ENCODE measurements around the gene RIOK2.

The RIOK2 gene

DNA sequence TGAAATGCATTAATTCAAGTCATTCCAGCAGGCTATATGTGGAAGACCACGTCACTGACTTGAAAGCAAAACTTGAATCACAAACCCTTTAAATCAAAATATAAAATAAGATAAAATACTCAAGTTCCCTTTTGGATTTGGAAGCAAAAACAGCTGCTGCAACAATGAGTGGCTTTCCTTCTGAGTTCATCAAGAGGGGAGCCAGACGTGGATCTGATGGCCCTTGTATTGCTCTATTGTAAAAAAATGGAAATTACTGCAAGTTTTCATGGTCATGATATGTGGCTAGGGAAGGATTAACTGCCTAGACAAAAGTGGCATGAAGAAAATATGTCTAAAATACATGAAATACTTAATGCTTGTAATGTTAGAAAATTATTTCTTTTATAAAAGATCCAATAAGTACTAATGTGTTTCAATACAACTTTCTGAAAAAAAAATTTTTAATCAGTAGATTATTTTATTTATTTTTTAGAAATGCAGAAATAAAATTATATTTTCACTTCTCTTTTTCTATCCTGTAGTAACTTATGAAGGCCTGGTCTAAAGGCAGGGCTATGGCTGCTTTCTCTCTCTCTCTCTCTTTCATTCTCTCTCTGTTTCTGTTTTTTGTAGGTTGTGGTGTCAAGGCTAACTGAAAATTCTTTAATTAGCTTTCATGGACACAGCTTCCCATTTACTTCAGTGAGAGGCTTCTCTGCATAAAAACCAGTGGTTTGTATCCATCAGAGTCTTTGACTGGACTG, 64.6 kb downstream of the RIOK2 start:
- TF ChIP-seq SIN3A (IDR thresholded peaks at IDR 0.05; ENCODE audit: borderline replicate concordance, insufficient read depth, low read length): no peak

DNA sequence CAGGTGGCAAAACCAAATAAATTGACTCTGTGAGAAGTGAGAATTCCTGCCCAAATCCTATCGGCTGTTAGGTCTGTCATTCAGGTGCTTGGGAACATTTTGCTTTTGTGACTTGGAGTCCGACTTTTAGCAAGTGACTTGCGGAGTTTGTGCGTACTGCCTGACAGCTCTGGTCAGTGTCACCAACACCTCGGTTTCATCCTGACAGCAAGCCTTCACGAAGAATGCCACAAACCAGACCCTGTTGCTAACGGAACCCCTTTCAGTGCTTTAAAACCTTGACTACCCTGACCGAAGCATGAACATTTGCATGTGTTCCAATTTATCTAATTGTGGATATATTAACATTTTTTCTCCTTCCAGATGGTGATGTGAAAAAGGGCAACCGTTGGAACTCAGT, 67.1 kb downstream of the RIOK2 start:
- TF ChIP-seq SIN3A (IDR thresholded peaks at IDR 0.05; ENCODE audit: borderline replicate concordance, insufficient read depth, low read length) (no peak), FOXP2 (optimal IDR thresholded peaks at IDR 0.05; ENCODE audit: borderline replicate concordance, extremely low read depth, extremely low read length, insufficient read depth) (no peak), POLR2AphosphoS5 (IDR thresholded peaks at IDR 0.05; ENCODE audit: low read depth, low read length) (no peak), TAF1 (IDR thresholded peaks at IDR 0.05; ENCODE audit: borderline replicate concordance, insufficient read depth, low read length) (no peak)
- TF ChIP-seq, protein P1, sequence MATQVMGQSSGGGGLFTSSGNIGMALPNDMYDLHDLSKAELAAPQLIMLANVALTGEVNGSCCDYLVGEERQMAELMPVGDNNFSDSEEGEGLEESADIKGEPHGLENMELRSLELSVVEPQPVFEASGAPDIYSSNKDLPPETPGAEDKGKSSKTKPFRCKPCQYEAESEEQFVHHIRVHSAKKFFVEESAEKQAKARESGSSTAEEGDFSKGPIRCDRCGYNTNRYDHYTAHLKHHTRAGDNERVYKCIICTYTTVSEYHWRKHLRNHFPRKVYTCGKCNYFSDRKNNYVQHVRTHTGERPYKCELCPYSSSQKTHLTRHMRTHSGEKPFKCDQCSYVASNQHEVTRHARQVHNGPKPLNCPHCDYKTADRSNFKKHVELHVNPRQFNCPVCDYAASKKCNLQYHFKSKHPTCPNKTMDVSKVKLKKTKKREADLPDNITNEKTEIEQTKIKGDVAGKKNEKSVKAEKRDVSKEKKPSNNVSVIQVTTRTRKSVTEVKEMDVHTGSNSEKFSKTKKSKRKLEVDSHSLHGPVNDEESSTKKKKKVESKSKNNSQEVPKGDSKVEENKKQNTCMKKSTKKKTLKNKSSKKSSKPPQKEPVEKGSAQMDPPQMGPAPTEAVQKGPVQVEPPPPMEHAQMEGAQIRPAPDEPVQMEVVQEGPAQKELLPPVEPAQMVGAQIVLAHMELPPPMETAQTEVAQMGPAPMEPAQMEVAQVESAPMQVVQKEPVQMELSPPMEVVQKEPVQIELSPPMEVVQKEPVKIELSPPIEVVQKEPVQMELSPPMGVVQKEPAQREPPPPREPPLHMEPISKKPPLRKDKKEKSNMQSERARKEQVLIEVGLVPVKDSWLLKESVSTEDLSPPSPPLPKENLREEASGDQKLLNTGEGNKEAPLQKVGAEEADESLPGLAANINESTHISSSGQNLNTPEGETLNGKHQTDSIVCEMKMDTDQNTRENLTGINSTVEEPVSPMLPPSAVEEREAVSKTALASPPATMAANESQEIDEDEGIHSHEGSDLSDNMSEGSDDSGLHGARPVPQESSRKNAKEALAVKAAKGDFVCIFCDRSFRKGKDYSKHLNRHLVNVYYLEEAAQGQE (IDR thresholded peaks at IDR 0.05; ENCODE audit: insufficient read depth in 1 of 2, low read depth in 2 of 2, low read length in 2 of 2): no peak

DNA sequence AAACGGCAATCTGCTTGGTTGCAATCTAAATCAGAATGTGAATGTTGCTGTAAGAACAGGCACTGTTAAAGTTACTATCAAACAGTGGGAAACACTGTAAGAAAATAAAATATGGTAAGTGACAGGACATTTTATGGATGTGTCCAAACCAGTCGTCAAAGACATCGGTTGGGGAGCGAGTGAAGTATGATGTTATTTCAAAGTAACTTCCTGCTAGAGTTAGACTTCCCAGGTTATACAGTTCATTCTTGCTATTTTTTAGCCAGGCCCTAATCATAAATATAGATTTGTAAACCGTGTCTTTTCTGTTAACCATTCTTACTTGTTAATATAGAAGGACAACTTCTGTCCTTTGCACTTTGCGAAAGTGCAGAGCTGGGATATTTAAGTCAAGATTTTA, 70.8 kb downstream of the RIOK2 start:
- TF ChIP-seq FOXP2 (optimal IDR thresholded peaks at IDR 0.05; ENCODE audit: borderline replicate concordance, extremely low read depth, extremely low read length, insufficient read depth) (no peak), TAF1 (IDR thresholded peaks at IDR 0.05; ENCODE audit: borderline replicate concordance, insufficient read depth, low read length) (no peak), POLR2AphosphoS5 (IDR thresholded peaks at IDR 0.05; ENCODE audit: low read depth, low read length) (no peak), SIN3A (IDR thresholded peaks at IDR 0.05; ENCODE audit: borderline replicate concordance, insufficient read depth, low read length) (no peak)
- TF ChIP-seq, protein P1 (IDR thresholded peaks at IDR 0.05; ENCODE audit: insufficient read depth in 1 of 2, low read depth in 2 of 2, low read length in 2 of 2): no peak

DNA sequence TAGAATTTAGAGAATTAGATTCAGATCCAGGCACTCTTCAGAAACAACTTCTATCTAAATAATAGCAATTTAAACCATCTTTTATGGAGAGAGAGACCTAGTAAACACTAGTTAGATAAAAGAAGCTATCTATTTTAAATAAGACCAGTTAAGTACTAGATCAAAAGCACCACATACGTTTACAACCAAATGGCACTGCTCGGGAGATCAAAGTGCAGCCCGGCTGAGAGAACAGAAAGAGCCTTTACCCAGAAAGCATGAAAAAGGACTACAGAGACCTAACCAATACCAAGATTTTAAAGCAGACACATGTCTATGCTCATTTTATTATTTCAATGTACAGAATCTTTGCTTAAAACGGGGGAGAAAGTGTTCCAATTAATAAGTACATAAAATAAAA, 71.4 kb downstream of the RIOK2 start:
- TF ChIP-seq POLR2AphosphoS5 (IDR thresholded peaks at IDR 0.05; ENCODE audit: low read depth, low read length): no peak
- no peak for TF ChIP-seq SIN3A (IDR thresholded peaks at IDR 0.05; ENCODE audit: borderline replicate concordance, insufficient read depth, low read length)
- TF ChIP-seq TAF1 (IDR thresholded peaks at IDR 0.05; ENCODE audit: borderline replicate concordance, insufficient read depth, low read length): no peak
- no peak for TF ChIP-seq FOXP2 (optimal IDR thresholded peaks at IDR 0.05; ENCODE audit: borderline replicate concordance, extremely low read depth, extremely low read length, insufficient read depth)
- TF ChIP-seq, protein P1 (IDR thresholded peaks at IDR 0.05; ENCODE audit: insufficient read depth in 1 of 2, low read depth in 2 of 2, low read length in 2 of 2): no peak

DNA sequence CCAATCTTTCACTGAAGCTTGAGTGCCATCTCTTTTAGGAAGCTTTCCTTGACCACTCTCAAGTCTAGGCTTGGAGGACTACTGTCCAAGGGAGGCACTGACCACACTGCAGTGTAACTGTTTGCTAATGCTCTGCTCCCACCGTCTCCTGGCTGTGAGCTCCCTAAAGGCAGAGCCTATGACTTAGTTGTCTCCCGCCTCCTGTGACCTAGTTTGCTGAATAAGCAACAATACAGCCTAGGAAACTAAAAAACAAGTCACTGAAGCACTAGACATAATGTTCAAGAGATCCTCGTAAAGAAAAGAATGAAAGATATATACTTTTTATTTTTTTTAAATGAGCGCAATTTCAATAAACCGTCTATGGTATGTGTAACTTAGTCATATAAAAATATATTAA, 72.0 kb downstream of the RIOK2 start:
- TF ChIP-seq SIN3A (IDR thresholded peaks at IDR 0.05; ENCODE audit: borderline replicate concordance, insufficient read depth, low read length) (no peak), POLR2AphosphoS5 (IDR thresholded peaks at IDR 0.05; ENCODE audit: low read depth, low read length) (no peak)

Data from PFSK-1 (cell line).